HCT116 (cell line): ENCODE measurements around the gene BARX1. TPM values are rescaled to one million over a fixed set of nuclear protein-coding genes. Genes with fewer than 3 reads are reported as not detected.

ENCODE experiments used
- ATAC-seq: fragments of 200-7000 bp; cut with Tn5 transposase; 2 replicates; pipeline ENCODE4 v1.9.1; 2020; ENCODE audit warnings: mild to moderate bottlenecking, moderate library complexity
- BruUV-seq: library from RNA; stranded (reverse); fragments of 400-500 nt; replicated peaks from 2 replicates; lab custom pipeline; 2021; lab: Mats Ljungman, UMichigan
- CTCF ChIA-PET: fragments of 300-600 bp; sonication (Branson Sonifier 250); formaldehyde crosslinking; loops from one replicate; lab custom pipeline; 2021; ENCODE audit warnings: antibody characterized with exemption; lab: Charles Lee
- POLR2A ChIA-PET: fragments of 300-600, 350-600 bp; sonication (Branson Sonifier 250); formaldehyde crosslinking; loops from one replicate; lab custom pipeline; 2021; ENCODE audit warnings: antibody characterized with exemption; lab: Charles Lee
- RAD21 ChIA-PET, 2 experiments: fragments of 300-600 bp; sonication (Branson Sonifier 250); formaldehyde crosslinking; loops; one replicate each; lab custom pipeline; 2023; ENCODE audit warnings: low total read pairs in 2 of 2; ENCODE audit not compliant: uncharacterized antibody in 2 of 2, unreplicated experiment in 2 of 2, low non-redundant PET in 1 of 2; lab: Charles Lee
- DNase-seq: peaks from one replicate; pipeline ENCODE4 v3.0.0-alpha.2; 2010; ENCODE audit warnings: low read depth, low spot score
- H2AFZ ChIP-seq: fragments of 200-600 bp; shearing (Covaris generic), sonication (generic); 2 replicates; pipeline ENCODE4 v1.6.1; 2017; ENCODE audit warnings: low read depth, mixed run types, mixed read lengths, antibody characterized with exemption, low read length; ENCODE audit not compliant: poor library complexity, severe bottlenecking
- H3K27ac ChIP-seq: 2 replicates; pipeline ENCODE4 v1.5.1; 2012; ENCODE audit warnings: low read depth, low read length
- H3K27me3 ChIP-seq: fragments of 200-600 bp; sonication (generic); 2 replicates; pipeline ENCODE4 v1.6.1; 2016; ENCODE audit warnings: mixed run types, low read length, mixed read lengths; ENCODE audit not compliant: insufficient read depth
- H3K36me3 ChIP-seq, 2 experiments: fragments of 200-500 bp in 1 of 2; fragments of 200-600 bp in 1 of 2; sonication (Bioruptor generic) in 1 of 2; sonication (generic) in 1 of 2; 2 replicates each; pipeline versions ENCODE4 v1.5.1 to v1.6.1; 2014 to 2016; ENCODE audit warnings: low read length in 2 of 2, inconsistent platforms in 1 of 2, mixed read lengths in 1 of 2, mixed run types in 1 of 2; ENCODE audit not compliant: insufficient read depth in 2 of 2, control insufficient read depth in 1 of 2
- H3K4me1 ChIP-seq, 2 experiments: fragments of 200-600 bp in 1 of 2; sonication (generic) in 1 of 2; 2 replicates each; pipeline versions ENCODE4 v1.5.1 to v1.6.1; 2012 to 2017; ENCODE audit warnings: low read length in 2 of 2, inconsistent platforms in 1 of 2, mild to moderate bottlenecking in 1 of 2, mixed read lengths in 1 of 2, mixed run types in 1 of 2, moderate library complexity in 1 of 2; ENCODE audit not compliant: insufficient read depth in 2 of 2, control insufficient read depth in 1 of 2
- H3K4me2 ChIP-seq: fragments of 200-600 bp; sonication (generic); 2 replicates; pipeline ENCODE4 v1.6.1; 2017; ENCODE audit warnings: mixed run types, low read length, mixed read lengths
- H3K4me3 ChIP-seq, 2 experiments: fragments of 200-600 bp in 1 of 2; sonication (generic) in 1 of 2; replicated peaks in 1 of 2; 2 replicates each; pipeline ENCODE4 v1.5.1; 2011 to 2016; ENCODE audit warnings: low read length in 2 of 2, control low read depth in 1 of 2, low read depth in 1 of 2, mild to moderate bottlenecking in 1 of 2, mixed read lengths in 1 of 2, mixed run types in 1 of 2
- H3K79me2 ChIP-seq: fragments of 200-600 bp; sonication (generic); 2 replicates; pipeline ENCODE4 v1.6.1; 2017; ENCODE audit warnings: mild to moderate bottlenecking, mixed run types, low read length, moderate library complexity, mixed read lengths; ENCODE audit not compliant: insufficient read depth
- H3K9ac ChIP-seq: fragments of 200-600 bp; sonication (generic); 2 replicates; pipeline ENCODE4 v1.6.1; 2016; ENCODE audit warnings: low read length, mixed read lengths
- H3K9me2 ChIP-seq: fragments of 200-600 bp; sonication (generic), shearing (Covaris generic); 2 replicates; pipeline ENCODE4 v1.6.1; 2017; ENCODE audit warnings: mixed run types, mild to moderate bottlenecking, moderate library complexity; ENCODE audit not compliant: insufficient read depth
- H3K9me3 ChIP-seq, 2 experiments: fragments of 200-500 bp in 1 of 2; fragments of 200-600 bp in 1 of 2; sonication (Bioruptor generic) in 1 of 2; sonication (generic) in 1 of 2; 2 replicates each; pipeline ENCODE4 v1.6.1; 2014 to 2017; ENCODE audit warnings: low read length in 2 of 2, mixed read lengths in 2 of 2, inconsistent platforms in 1 of 2, low read depth in 1 of 2, mild to moderate bottlenecking in 1 of 2, mixed run types in 1 of 2, moderate library complexity in 1 of 2; ENCODE audit not compliant: control insufficient read depth in 1 of 2, insufficient read depth in 1 of 2
- H4K20me1 ChIP-seq: fragments of 200-600 bp; sonication (generic), shearing (Covaris generic); 2 replicates; pipeline ENCODE4 v1.6.1; 2017; ENCODE audit warnings: mixed run types, mild to moderate bottlenecking, moderate library complexity; ENCODE audit not compliant: insufficient read depth
- CBX3 ChIP-seq: IDR thresholded peaks from 2 replicates; pipeline ENCODE4 v1.6.1; 2012; ENCODE audit warnings: low read depth
- EGR1 ChIP-seq: IDR thresholded peaks from 2 replicates; pipeline ENCODE4 v1.6.1; 2012; ENCODE audit warnings: low read depth
- ELF1 ChIP-seq: IDR thresholded peaks from 2 replicates; pipeline ENCODE4 v1.6.1; 2012; ENCODE audit warnings: low read depth, borderline replicate concordance
- FOSL1 ChIP-seq: IDR thresholded peaks from 2 replicates; pipeline ENCODE4 v1.6.1; 2012; ENCODE audit warnings: low read depth
- POLR2A ChIP-seq: IDR thresholded peaks from 2 replicates; pipeline ENCODE4 v1.7.0; 2011; ENCODE audit warnings: borderline replicate concordance; ENCODE audit not compliant: insufficient read depth, insufficient read length; ENCODE audit errors: extremely low read depth
- RAD21 ChIP-seq: IDR thresholded peaks from 2 replicates; pipeline ENCODE4 v1.6.1; 2012; ENCODE audit warnings: low read depth, mild to moderate bottlenecking
- ZFX ChIP-seq: fragments of 450-650 bp; IDR thresholded peaks from 2 replicates; pipeline ENCODE4 v1.6.1; 2017
- ZNF274 ChIP-seq: fragments of 200-500 bp; sonication (Bioruptor generic); IDR thresholded peaks from 2 replicates; pipeline ENCODE4 v1.6.1; 2014; ENCODE audit warnings: mild to moderate bottlenecking, low read depth, low read length, inconsistent platforms
- intact Hi-C: fragments of 100-400 bp; cut with micrococcal nuclease; formaldehyde crosslinking; loops from 2 replicates; pipeline ENCODE4 v1.10.0; 2022
- total RNA-seq: library from RNA; stranded (reverse); gene quantifications from one replicate; pipeline ENCODE4 v1.2.1, GENCODE V29; 2021; ENCODE audit not compliant: unreplicated experiment
- TF ChIP-seq, protein P1 (sequence below): IDR thresholded peaks from 2 replicates; pipeline ENCODE4 v1.6.1; 2012
- TF ChIP-seq, protein P2 (sequence below): IDR thresholded peaks from 2 replicates; pipeline ENCODE4 v1.6.1; 2012
- TF ChIP-seq, protein P3 (sequence below), 3 experiments: fragments of 200-600 bp in 1 of 3; sonication (generic) in 1 of 3; IDR thresholded peaks in 2 of 3; conservative IDR thresholded peaks in 1 of 3; 2 replicates each; pipeline ENCODE4 v1.5.1; 2012 to 2017; ENCODE audit warnings: low read depth in 2 of 3, low read length in 2 of 3, antibody characterized with exemption in 1 of 3, borderline replicate concordance in 1 of 3, control low read depth in 1 of 3, mild to moderate bottlenecking in 1 of 3, mixed read lengths in 1 of 3, mixed run types in 1 of 3, moderate library complexity in 1 of 3; ENCODE audit not compliant: insufficient read depth in 1 of 3
- TF ChIP-seq, protein P4 (sequence below): IDR thresholded peaks from 2 replicates; pipeline ENCODE4 v1.6.1; 2012; ENCODE audit warnings: low read depth
- TF ChIP-seq, protein P5 (sequence below): IDR thresholded peaks from 2 replicates; pipeline ENCODE4 v1.6.1; 2011; ENCODE audit warnings: mild to moderate bottlenecking, low read length, moderate library complexity; ENCODE audit not compliant: insufficient replicate concordance; ENCODE audit errors: extremely low read depth

Gene BARX1
- total RNA-seq, 1 experiment from 2014 or later, result not detected

DNA sequence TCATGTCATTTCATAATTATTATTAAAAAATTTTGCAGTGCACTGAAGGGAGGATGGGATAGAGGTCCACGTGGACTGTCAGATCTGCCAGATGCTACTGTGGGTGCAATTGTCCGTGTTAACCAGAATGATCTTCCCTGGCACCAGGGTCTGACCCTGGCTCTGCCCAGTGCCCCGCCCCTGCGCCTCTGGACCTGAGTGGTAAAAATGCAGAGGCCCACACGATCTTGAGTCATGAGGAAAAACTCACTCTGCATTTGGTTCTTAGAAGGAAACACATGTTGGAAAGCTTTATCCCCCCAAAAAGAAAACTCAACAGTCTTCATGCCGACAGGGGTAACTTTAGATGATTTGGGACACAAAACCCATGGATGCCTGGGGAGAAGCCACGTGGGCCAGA lies 20.1 kb upstream of the BARX1 start:
- H3K4me1 ChIP-seq, result no peaks in the 10 kb centered on the region
- H3K27me3 ChIP-seq, result no peaks in the 10 kb centered on the region
- H3K9ac ChIP-seq, result no peak overlapping the region
- no peaks in the 10 kb centered on the region for H3K9me2 ChIP-seq
- no peaks in the 10 kb centered on the region for H3K79me2 ChIP-seq
- intact Hi-C loops, result no loop called here
- H3K4me2 ChIP-seq, result no peak overlapping the region
- ATAC-seq (no peak), DNase-seq (no peak)
- no TSS peak for BruUV-seq
- no peak overlapping the region for H3K27ac ChIP-seq
- ChIA-PET RAD21 (no interaction called here), CTCF (interaction anchor here (2.7 kb wide), 1 partner anchor 13 kb away, joined by 6 read pairs; no protein-coding TSS in a partner anchor), POLR2A (no interaction called here)
- H4K20me1 ChIP-seq, result no peaks in the 10 kb centered on the region
- no peaks in the 10 kb centered on the region for H3K9me3 ChIP-seq
- no peaks in the 10 kb centered on the region for H3K36me3 ChIP-seq
- H3K4me3 ChIP-seq, result no peak overlapping the region
- TF ChIP-seq, protein P1, sequence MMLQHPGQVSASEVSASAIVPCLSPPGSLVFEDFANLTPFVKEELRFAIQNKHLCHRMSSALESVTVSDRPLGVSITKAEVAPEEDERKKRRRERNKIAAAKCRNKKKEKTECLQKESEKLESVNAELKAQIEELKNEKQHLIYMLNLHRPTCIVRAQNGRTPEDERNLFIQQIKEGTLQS, result no peak
- TF ChIP-seq EGR1, result no peak
- TF ChIP-seq ZNF274, result no peak
- TF ChIP-seq RAD21, result no peak
- TF ChIP-seq, protein P2, sequence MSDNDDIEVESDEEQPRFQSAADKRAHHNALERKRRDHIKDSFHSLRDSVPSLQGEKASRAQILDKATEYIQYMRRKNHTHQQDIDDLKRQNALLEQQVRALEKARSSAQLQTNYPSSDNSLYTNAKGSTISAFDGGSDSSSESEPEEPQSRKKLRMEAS, result no peak
- H2AFZ ChIP-seq, result no peak overlapping the region

DNA sequence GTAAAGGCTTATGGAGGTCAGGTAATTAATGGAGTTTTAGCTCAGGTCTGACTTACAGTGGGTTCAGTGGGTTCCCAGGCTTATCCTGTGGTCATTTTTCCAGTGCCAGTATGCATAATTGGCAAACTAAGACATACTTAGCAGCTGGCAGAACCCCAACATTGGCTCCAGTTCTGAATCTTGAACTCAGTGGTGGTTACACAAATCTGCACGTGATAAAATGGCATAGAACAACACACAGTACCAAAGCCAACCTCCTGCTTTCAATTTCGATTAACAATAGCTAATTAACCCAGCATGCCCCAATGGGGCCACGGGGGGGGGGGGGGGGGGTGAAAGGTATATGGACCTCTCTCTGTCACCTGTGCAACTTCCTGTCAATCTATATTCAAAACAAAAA lies 19.0 kb upstream of the BARX1 start:
- no peaks in the 10 kb centered on the region for H3K27me3 ChIP-seq
- H3K9me3 ChIP-seq, result no peaks in the 10 kb centered on the region
- no peaks in the 10 kb centered on the region for H4K20me1 ChIP-seq
- TF ChIP-seq, protein P3, sequence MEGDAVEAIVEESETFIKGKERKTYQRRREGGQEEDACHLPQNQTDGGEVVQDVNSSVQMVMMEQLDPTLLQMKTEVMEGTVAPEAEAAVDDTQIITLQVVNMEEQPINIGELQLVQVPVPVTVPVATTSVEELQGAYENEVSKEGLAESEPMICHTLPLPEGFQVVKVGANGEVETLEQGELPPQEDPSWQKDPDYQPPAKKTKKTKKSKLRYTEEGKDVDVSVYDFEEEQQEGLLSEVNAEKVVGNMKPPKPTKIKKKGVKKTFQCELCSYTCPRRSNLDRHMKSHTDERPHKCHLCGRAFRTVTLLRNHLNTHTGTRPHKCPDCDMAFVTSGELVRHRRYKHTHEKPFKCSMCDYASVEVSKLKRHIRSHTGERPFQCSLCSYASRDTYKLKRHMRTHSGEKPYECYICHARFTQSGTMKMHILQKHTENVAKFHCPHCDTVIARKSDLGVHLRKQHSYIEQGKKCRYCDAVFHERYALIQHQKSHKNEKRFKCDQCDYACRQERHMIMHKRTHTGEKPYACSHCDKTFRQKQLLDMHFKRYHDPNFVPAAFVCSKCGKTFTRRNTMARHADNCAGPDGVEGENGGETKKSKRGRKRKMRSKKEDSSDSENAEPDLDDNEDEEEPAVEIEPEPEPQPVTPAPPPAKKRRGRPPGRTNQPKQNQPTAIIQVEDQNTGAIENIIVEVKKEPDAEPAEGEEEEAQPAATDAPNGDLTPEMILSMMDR (IDR thresholded peaks at IDR 0.05 in 2 of 3, conservative IDR thresholded peaks at IDR 0.05 in 1 of 3; ENCODE audit: borderline replicate concordance in 1 of 3, insufficient read depth in 1 of 3, low read depth in 2 of 3, low read length in 2 of 3), result no peak
- TF ChIP-seq, protein P4, sequence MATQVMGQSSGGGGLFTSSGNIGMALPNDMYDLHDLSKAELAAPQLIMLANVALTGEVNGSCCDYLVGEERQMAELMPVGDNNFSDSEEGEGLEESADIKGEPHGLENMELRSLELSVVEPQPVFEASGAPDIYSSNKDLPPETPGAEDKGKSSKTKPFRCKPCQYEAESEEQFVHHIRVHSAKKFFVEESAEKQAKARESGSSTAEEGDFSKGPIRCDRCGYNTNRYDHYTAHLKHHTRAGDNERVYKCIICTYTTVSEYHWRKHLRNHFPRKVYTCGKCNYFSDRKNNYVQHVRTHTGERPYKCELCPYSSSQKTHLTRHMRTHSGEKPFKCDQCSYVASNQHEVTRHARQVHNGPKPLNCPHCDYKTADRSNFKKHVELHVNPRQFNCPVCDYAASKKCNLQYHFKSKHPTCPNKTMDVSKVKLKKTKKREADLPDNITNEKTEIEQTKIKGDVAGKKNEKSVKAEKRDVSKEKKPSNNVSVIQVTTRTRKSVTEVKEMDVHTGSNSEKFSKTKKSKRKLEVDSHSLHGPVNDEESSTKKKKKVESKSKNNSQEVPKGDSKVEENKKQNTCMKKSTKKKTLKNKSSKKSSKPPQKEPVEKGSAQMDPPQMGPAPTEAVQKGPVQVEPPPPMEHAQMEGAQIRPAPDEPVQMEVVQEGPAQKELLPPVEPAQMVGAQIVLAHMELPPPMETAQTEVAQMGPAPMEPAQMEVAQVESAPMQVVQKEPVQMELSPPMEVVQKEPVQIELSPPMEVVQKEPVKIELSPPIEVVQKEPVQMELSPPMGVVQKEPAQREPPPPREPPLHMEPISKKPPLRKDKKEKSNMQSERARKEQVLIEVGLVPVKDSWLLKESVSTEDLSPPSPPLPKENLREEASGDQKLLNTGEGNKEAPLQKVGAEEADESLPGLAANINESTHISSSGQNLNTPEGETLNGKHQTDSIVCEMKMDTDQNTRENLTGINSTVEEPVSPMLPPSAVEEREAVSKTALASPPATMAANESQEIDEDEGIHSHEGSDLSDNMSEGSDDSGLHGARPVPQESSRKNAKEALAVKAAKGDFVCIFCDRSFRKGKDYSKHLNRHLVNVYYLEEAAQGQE, result no peak
- TF ChIP-seq ELF1 (no peak), CBX3 (no peak), EGR1 (no peak), POLR2A (no peak), RAD21 (no peak), ZFX (no peak), FOSL1 (no peak)
- TF ChIP-seq, protein P5, sequence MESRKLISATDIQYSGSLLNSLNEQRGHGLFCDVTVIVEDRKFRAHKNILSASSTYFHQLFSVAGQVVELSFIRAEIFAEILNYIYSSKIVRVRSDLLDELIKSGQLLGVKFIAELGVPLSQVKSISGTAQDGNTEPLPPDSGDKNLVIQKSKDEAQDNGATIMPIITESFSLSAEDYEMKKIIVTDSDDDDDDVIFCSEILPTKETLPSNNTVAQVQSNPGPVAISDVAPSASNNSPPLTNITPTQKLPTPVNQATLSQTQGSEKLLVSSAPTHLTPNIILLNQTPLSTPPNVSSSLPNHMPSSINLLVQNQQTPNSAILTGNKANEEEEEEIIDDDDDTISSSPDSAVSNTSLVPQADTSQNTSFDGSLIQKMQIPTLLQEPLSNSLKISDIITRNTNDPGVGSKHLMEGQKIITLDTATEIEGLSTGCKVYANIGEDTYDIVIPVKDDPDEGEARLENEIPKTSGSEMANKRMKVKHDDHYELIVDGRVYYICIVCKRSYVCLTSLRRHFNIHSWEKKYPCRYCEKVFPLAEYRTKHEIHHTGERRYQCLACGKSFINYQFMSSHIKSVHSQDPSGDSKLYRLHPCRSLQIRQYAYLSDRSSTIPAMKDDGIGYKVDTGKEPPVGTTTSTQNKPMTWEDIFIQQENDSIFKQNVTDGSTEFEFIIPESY, result no peak
- TF ChIP-seq, all 23 proteins: peak for 0
- Histone ChIP-seq H3K9ac (no peak overlapping the region), H2AFZ (no peak overlapping the region), H3K36me3 (no peaks in the 10 kb centered on the region), H3K4me3 (no peak overlapping the region), H3K4me1 (no peaks in the 10 kb centered on the region), H3K4me2 (no peak overlapping the region), H3K9me2 (no peaks in the 10 kb centered on the region), H3K27ac (no peak overlapping the region), H3K79me2 (no peaks in the 10 kb centered on the region)
- intact Hi-C loops, result no loop called here
- DNase-seq, result no peak
- ChIA-PET RAD21 (interaction anchor here in 1 of 2 experiments (0.6 kb wide), 1 partner anchor 56 kb away, joined by 3 read pairs; no protein-coding TSS in a partner anchor), CTCF (no interaction called here), POLR2A (no interaction called here)
- BruUV-seq, result no TSS peak
- ATAC-seq, result no peak
